Stimulated activated CD4-positive, alpha-beta T cell treated with anti-CD3 and anti-CD28 coated beads, Interleukin-4, amount 100 ng/mL, for 48 hours (primary cell): ENCODE results near the gene SMC5.
"Not testable (repeated sequence)": the region's sequence is repeated elsewhere in the genome, so short reads cannot be mapped to it uniquely, and the experiment has no call there.

Experiments
- DNase-seq, 2 donors: peaks; one replicate each; pipeline ENCODE4 v3.0.0-alpha.2; 2020; ENCODE audit warnings: low read depth in 2 of 2

Gene SMC5

GRCh38 chr9:70363760-70364159, 105.0 kb downstream of the SMC5 start:
- DNase-seq = no peak

GRCh38 chr9:70367305-70367930, 108.6 kb downstream of the SMC5 start:
- no peak for DNase-seq

GRCh38 chr9:70374962-70375618, 116.3 kb downstream of the SMC5 start:
- no peak for DNase-seq

- DNase-seq = no peak
Measured at GRCh38 chr9:70382046-70382708, 123.4 kb downstream of the SMC5 start.

- DNase-seq = no peak
Measured at GRCh38 chr9:70382709-70383605, 124.2 kb downstream of the SMC5 start.

GRCh38 chr9:70385426-70385825, 126.6 kb downstream of the SMC5 start:
- DNase-seq = no peak

- DNase-seq = no peak
Measured at GRCh38 chr9:70387663-70388062, 128.9 kb downstream of the SMC5 start.

GRCh38 chr9:70389188-70389587, 130.4 kb downstream of the SMC5 start:
- DNase-seq = no peak

- no peak for DNase-seq
Measured at GRCh38 chr9:70389621-70390266, 131.0 kb downstream of the SMC5 start.

- DNase-seq = no peak
Measured at GRCh38 chr9:70390933-70391341, 132.2 kb downstream of the SMC5 start.

- DNase-seq = no peak
Measured at GRCh38 chr9:70392189-70392588, 133.4 kb downstream of the SMC5 start.

GRCh38 chr9:70392850-70393249, 134.1 kb downstream of the SMC5 start:
- no peak for DNase-seq

- no peak for DNase-seq
Measured at GRCh38 chr9:70395652-70396051, 136.9 kb downstream of the SMC5 start.

GRCh38 chr9:70398145-70398556, 139.4 kb downstream of the SMC5 start:
- DNase-seq = no peak

GRCh38 chr9:70399141-70399540, 140.4 kb downstream of the SMC5 start:
- DNase-seq = no peak

GRCh38 chr9:70400107-70400892, 141.5 kb downstream of the SMC5 start:
- DNase-seq = no peak

GRCh38 chr9:70401241-70401640, 142.5 kb downstream of the SMC5 start:
- not testable (repeated sequence) for DNase-seq

GRCh38 chr9:70402213-70402612, 143.4 kb downstream of the SMC5 start:
- no peak for DNase-seq

GRCh38 chr9:70403166-70403565, 144.4 kb downstream of the SMC5 start:
- no peak for DNase-seq

GRCh38 chr9:70403618-70404025, 144.8 kb downstream of the SMC5 start:
- no peak for DNase-seq

- no peak for DNase-seq
Measured at GRCh38 chr9:70404261-70404660, 145.5 kb downstream of the SMC5 start.
